VCaP (cell line): ENCODE results near the gene CASKIN2.

Source experiments
- H3K27ac ChIP-seq: fragments of 450-650 bp; 2 replicates; pipeline ENCODE4 v1.5.1; 2017
- CTCF ChIP-seq: fragments of 450-650 bp; conservative IDR thresholded peaks from 2 replicates; pipeline ENCODE4 v1.5.1; 2017; ENCODE audit warnings: mild to moderate bottlenecking, moderate library complexity

The CASKIN2 gene

GRCh38 chr17:75531721-75532072, 16.4 kb upstream of the CASKIN2 start:
- H3K27ac ChIP-seq: no peak overlapping the region
- no peak for TF ChIP-seq CTCF

GRCh38 chr17:75530837-75531720, 15.7 kb upstream of the CASKIN2 start:
- no peak overlapping the region for H3K27ac ChIP-seq
- TF ChIP-seq CTCF: no peak

GRCh38 chr17:75526555-75527270, 11.4 kb upstream of the CASKIN2 start:
- no peak for TF ChIP-seq CTCF
- peak overlapping the region; percentile 91 for H3K27ac ChIP-seq

GRCh38 chr17:75525806-75526554, 10.6 kb upstream of the CASKIN2 start:
- H3K27ac ChIP-seq: peak overlapping the region; percentile 91
- TF ChIP-seq CTCF: no peak

GRCh38 chr17:75524970-75525805, 9.9 kb upstream of the CASKIN2 start, which contains the start of gene LLGL2:
Gene LLGL2 (plus strand): TSS chr17:75525697. CDS start chr17:75543427, 17,730 bp downstream.
- peak; percentile 67 for TF ChIP-seq CTCF
- peak within 1 kb of the TSS; percentile 91 for H3K27ac ChIP-seq

- TF ChIP-seq CTCF: no peak
- H3K27ac ChIP-seq: peak overlapping the region; percentile 91
Observed at GRCh38 chr17:75524269-75524969, 9.1 kb upstream of the CASKIN2 start.
